SK-N-SH (cell line): ENCODE results near the gene TCF7L2. TPM values are rescaled to one million over a fixed set of nuclear protein-coding genes. Genes with fewer than 3 reads are reported as not detected.

Source experiments
- CTCF ChIA-PET: fragments of 300-600, 350-600 bp; formaldehyde crosslinking; extraction: SDS; loops from one replicate; lab custom pipeline; 2021; lab: Yijun Ruan, JAX
- POLR2A ChIA-PET: fragments of 350-600 bp; sonication (Branson Sonifier 250); formaldehyde crosslinking; extraction: SDS; loops from one replicate; lab custom pipeline; 2020; ENCODE audit warnings: antibody characterized with exemption, inconsistent platforms; lab: Yijun Ruan, JAX
- DNase-seq: peaks from one replicate; pipeline ENCODE4 v3.0.0; 2012
- H2AFZ ChIP-seq: fragments of 200-600 bp; sonication (generic); 2 replicates; pipeline ENCODE4 v1.8.1; 2016; ENCODE audit warnings: antibody characterized with exemption, mild to moderate bottlenecking, low read depth
- H3F3A ChIP-seq: fragments of 200-600 bp; sonication (generic); replicated peaks from 2 replicates; pipeline ENCODE3; 2016; ENCODE audit warnings: antibody characterized with exemption, mild to moderate bottlenecking; ENCODE audit not compliant: insufficient read depth
- H3K27ac ChIP-seq, 2 experiments: fragments of 200-500 bp in 1 of 2; fragments of 200-600 bp in 1 of 2; sonication (Bioruptor generic) in 1 of 2; sonication (generic), shearing (Covaris generic) in 1 of 2; 2 replicates each; pipeline versions ENCODE4 v1.5.1 to v1.6.1; 2014 to 2016; ENCODE audit warnings: low read depth in 2 of 2, inconsistent platforms in 1 of 2, low read length in 1 of 2, mild to moderate bottlenecking in 1 of 2, mixed read lengths in 1 of 2
- H3K27me3 ChIP-seq: fragments of 200-600 bp; sonication (generic), shearing (Covaris generic); 2 replicates; pipeline ENCODE4 v1.6.1; 2016; ENCODE audit warnings: mixed run types; ENCODE audit not compliant: insufficient read depth
- H3K36me3 ChIP-seq, 2 experiments: fragments of 200-500 bp in 1 of 2; fragments of 200-600 bp in 1 of 2; sonication (Bioruptor generic) in 1 of 2; sonication (generic) in 1 of 2; replicated peaks in 1 of 2; 2 replicates each; pipeline versions ENCODE3 to v1.5.1; 2014 to 2016; ENCODE audit warnings: low read length in 1 of 2, mild to moderate bottlenecking in 1 of 2; ENCODE audit not compliant: insufficient read depth in 2 of 2, control insufficient read depth in 1 of 2
- H3K4me1 ChIP-seq, 2 experiments: fragments of 200-500 bp in 1 of 2; fragments of 200-600 bp in 1 of 2; sonication (Bioruptor generic) in 1 of 2; sonication (generic), shearing (Covaris generic) in 1 of 2; 2 replicates each; pipeline versions ENCODE4 v1.5.1 to v1.6.1; 2014 to 2016; ENCODE audit warnings: low read depth in 1 of 2, low read length in 1 of 2, mixed run types in 1 of 2; ENCODE audit not compliant: insufficient read depth in 2 of 2, control insufficient read depth in 1 of 2
- H3K4me2 ChIP-seq: fragments of 200-600 bp; sonication (generic), shearing (Covaris generic); 2 replicates; pipeline ENCODE4 v1.6.1; 2017; ENCODE audit warnings: mixed run types
- H3K4me3 ChIP-seq, 2 experiments: fragments of 200-500 bp in 1 of 2; fragments of 200-600 bp in 1 of 2; sonication (Bioruptor generic) in 1 of 2; sonication (generic), shearing (Covaris generic) in 1 of 2; 2 replicates each; pipeline versions ENCODE4 v1.5.1 to v1.8.1; 2014 to 2016; ENCODE audit warnings: low read depth in 2 of 2, inconsistent platforms in 1 of 2, low read length in 1 of 2, mild to moderate bottlenecking in 1 of 2, mixed read lengths in 1 of 2, moderate library complexity in 1 of 2
- H3K79me2 ChIP-seq: fragments of 200-600 bp; sonication (generic); 2 replicates; pipeline ENCODE4 v1.8.1; 2017; ENCODE audit warnings: mild to moderate bottlenecking; ENCODE audit not compliant: insufficient read depth
- H3K9ac ChIP-seq: fragments of 200-600 bp; sonication (generic); 2 replicates; pipeline ENCODE4 v1.6.1; 2017; ENCODE audit warnings: mixed run types
- H3K9me2 ChIP-seq: fragments of 200-600 bp; sonication (generic); 2 replicates; pipeline ENCODE4 v1.6.1; 2017; ENCODE audit warnings: mixed run types
- H3K9me3 ChIP-seq: fragments of 200-600 bp; sonication (generic); 2 replicates; pipeline ENCODE4 v1.6.1; 2017; ENCODE audit warnings: mixed run types, mild to moderate bottlenecking, moderate library complexity
- H4K20me1 ChIP-seq: fragments of 200-600 bp; sonication (generic); 2 replicates; pipeline ENCODE4 v1.6.1; 2017; ENCODE audit warnings: mild to moderate bottlenecking, mixed run types; ENCODE audit not compliant: insufficient read depth
- ELF1 ChIP-seq: IDR thresholded peaks from 2 replicates; pipeline ENCODE4 v1.4.0; 2012
- EZH2phosphoT487 ChIP-seq: fragments of 200-600 bp; sonication (generic); IDR thresholded peaks from 2 replicates; pipeline ENCODE4 v1.6.1; 2017; ENCODE audit warnings: low read depth, mixed run types, mild to moderate bottlenecking, antibody characterized with exemption, moderate library complexity, borderline replicate concordance
- FOSL2 ChIP-seq: IDR thresholded peaks from 2 replicates; pipeline ENCODE4 v1.4.0; 2012; ENCODE audit warnings: low read depth, mild to moderate bottlenecking, moderate library complexity, borderline replicate concordance
- GABPA ChIP-seq: IDR thresholded peaks from 2 replicates; pipeline ENCODE4 v1.4.0; 2012; ENCODE audit warnings: low read depth, mild to moderate bottlenecking
- GATA2 ChIP-seq: sonication (generic); formaldehyde crosslinking; IDR thresholded peaks from 2 replicates; pipeline ENCODE4 v1.5.0; 2020; ENCODE audit warnings: mild to moderate bottlenecking, missing genetic modification reagents
- JUND ChIP-seq: IDR thresholded peaks from 2 replicates; pipeline ENCODE4 v1.4.0; 2012
- MEF2A ChIP-seq: IDR thresholded peaks from 2 replicates; pipeline ENCODE4 v1.4.0; 2012; ENCODE audit warnings: low read depth, borderline replicate concordance
- MXI1 ChIP-seq: IDR thresholded peaks from 2 replicates; pipeline ENCODE4 v1.6.1; 2012; ENCODE audit warnings: mild to moderate bottlenecking, low read depth, low read length, improper control_type of control experiment
- NFIC ChIP-seq: IDR thresholded peaks from 2 replicates; pipeline ENCODE4 v1.4.0; 2012; ENCODE audit warnings: borderline replicate concordance
- NRF1 ChIP-seq: IDR thresholded peaks from 2 replicates; pipeline ENCODE4 v1.6.1; 2012; ENCODE audit warnings: low read depth, mild to moderate bottlenecking, low read length
- POLR2AphosphoS5 ChIP-seq: IDR thresholded peaks from 2 replicates; pipeline ENCODE4 v1.6.1; 2012; ENCODE audit warnings: low read depth, low read length
- RAD21 ChIP-seq: IDR thresholded peaks from 2 replicates; pipeline ENCODE4 v1.6.1; 2012; ENCODE audit warnings: mild to moderate bottlenecking, low read length
- RXRA ChIP-seq: IDR thresholded peaks from 2 replicates; pipeline ENCODE4 v1.4.0; 2012; ENCODE audit warnings: low read depth, mild to moderate bottlenecking, borderline replicate concordance
- SMC3 ChIP-seq: IDR thresholded peaks from 2 replicates; pipeline ENCODE4 v1.6.1; 2012; ENCODE audit warnings: low read depth, low read length, improper control_type of control experiment
- TAF1 ChIP-seq: IDR thresholded peaks from 2 replicates; pipeline ENCODE4 v1.6.1; 2012; ENCODE audit warnings: low read depth, mild to moderate bottlenecking, low read length, moderate library complexity, borderline replicate concordance
- TCF12 ChIP-seq: IDR thresholded peaks from 2 replicates; pipeline ENCODE4 v1.4.0; 2012
- WGBS: methylation state at CpG from one replicate; pipeline ENCODE4 v1.1.6; 2017; ENCODE audit warnings: low lambda C conversion rate; 5-methylcytosine and 5-hydroxymethylcytosine counted together
- polyA plus RNA-seq, 3 experiments: library from polyadenylated mRNA; depleted of rRNA; stranded (reverse); fragments of >200 nt; gene quantifications; 2 replicates each; pipeline ENCODE4 v1.2.3, GENCODE V29; 2012
- TF ChIP-seq, protein P1 (sequence below): IDR thresholded peaks from 2 replicates; pipeline ENCODE4; 2012
- TF ChIP-seq, protein P2 (sequence below): IDR thresholded peaks from 2 replicates; pipeline ENCODE4 v1.6.1; 2012; ENCODE audit warnings: mild to moderate bottlenecking, low read depth, low read length, moderate library complexity
- TF ChIP-seq, protein P3 (sequence below): IDR thresholded peaks from 2 replicates; pipeline ENCODE4 v1.4.0; 2012; ENCODE audit warnings: low read depth

The TCF7L2 gene
- polyA plus RNA-seq, 1 of the 3 experiments (the other 2 are of a cell fraction), result 10.2 TPM

DNA sequence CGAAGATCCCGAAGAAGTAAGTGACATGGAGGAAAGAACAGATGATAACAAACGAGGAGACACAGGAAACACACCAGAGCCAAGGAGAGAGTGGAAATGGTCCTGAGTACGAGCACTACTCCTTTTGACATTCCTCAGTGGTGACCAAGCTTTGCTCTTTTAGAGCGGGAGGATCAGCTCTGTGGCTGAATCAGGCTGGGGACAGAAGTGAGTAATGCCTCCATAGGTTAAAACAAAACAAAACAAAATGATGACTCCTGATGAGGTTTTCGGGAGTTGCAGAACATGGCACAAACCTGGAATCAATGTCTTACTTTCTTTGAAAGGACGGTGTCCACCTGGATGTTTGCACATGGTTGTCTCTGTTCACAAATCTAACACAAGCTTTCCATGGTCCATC, 30.3 kb upstream of the TCF7L2 start:
- no peaks in the 10 kb centered on the region for H3K9me3 ChIP-seq
- no peaks in the 10 kb centered on the region for H4K20me1 ChIP-seq
- no peaks in the 10 kb centered on the region for H3K4me1 ChIP-seq
- no peak for DNase-seq
- H3K4me3 ChIP-seq, result no peak overlapping the region
- TF ChIP-seq SMC3 (no peak), TCF12 (peak; percentile 56; the same call in 1 of the 2 replicates), JUND (peak; percentile 44; the same call in 1 of the 2 replicates), FOSL2 (peak; percentile 73)
- TF ChIP-seq, protein P1, sequence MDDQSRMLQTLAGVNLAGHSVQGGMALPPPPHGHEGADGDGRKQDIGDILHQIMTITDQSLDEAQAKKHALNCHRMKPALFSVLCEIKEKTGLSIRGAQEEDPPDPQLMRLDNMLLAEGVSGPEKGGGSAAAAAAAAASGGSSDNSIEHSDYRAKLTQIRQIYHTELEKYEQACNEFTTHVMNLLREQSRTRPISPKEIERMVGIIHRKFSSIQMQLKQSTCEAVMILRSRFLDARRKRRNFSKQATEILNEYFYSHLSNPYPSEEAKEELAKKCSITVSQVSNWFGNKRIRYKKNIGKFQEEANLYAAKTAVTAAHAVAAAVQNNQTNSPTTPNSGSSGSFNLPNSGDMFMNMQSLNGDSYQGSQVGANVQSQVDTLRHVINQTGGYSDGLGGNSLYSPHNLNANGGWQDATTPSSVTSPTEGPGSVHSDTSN, result peak; percentile 29; the same call in 1 of the 2 replicates
- CTCF ChIA-PET, result no interaction called here
- POLR2A ChIA-PET, result no interaction called here
- 0 out of 2 replicates have a peak overlapping the region, but pooled peaks have one; percentile 3 for H3K4me2 ChIP-seq
- no peaks in the 10 kb centered on the region for H3K36me3 ChIP-seq
- H3F3A ChIP-seq, result no peaks in the 10 kb centered on the region
- no peaks in the 10 kb centered on the region for H3K27me3 ChIP-seq
- no peaks in the 10 kb centered on the region for H3K79me2 ChIP-seq
- no peaks in the 10 kb centered on the region for H3K9me2 ChIP-seq
- WGBS, result 41% methylated on average over 7 of the region's 7 CpGs
- no peak overlapping the region for H2AFZ ChIP-seq
- no peak overlapping the region for H3K9ac ChIP-seq
- H3K27ac ChIP-seq, result no peak overlapping the region; a peak in 1 of 4 replicates

DNA sequence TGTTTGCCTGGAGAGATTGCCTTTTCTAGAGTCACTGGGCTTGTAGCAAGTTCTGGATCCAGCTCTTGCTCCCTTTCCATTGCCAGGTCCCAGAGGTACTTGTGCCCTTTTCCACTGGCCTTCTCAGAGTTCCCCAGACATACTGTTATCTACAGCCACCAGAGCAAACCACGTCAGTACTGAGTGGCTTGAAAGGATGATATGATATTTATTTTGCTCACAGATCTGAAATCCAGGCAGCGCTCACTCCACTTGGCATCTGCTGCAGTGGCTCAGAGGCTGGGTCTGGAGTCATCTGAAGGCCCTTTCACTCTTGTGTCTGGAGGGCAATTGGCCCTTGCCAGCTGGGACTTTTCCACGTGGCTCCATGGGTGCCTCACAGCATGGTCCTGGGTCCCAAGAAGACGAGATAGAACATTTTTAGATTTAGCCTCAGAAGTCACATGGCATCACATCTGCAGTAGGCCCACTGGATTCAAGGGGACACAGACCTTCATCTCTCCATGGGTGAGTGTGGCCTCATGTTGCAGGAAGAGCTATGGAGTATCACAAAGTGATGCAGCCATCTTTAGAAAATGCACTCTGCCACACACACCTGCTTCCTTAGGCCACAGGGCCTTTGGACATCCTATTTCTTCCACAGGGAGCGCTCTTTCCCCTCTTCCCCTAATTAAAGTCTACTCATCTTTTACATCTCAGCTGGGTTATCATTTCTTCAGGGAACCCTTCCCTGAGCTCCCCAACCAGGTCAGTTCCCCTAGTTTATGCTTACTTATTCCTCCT, 22.9 kb upstream of the TCF7L2 start:
- Histone ChIP-seq H3K4me2 (no peak overlapping the region), H3K4me1 (no peaks in the 10 kb centered on the region), H3K9me3 (peaks cover 3% of the 10 kb centered on the region; the same call in 1 of the 2 replicates), H3K9me2 (no peaks in the 10 kb centered on the region), H3K27me3 (no peaks in the 10 kb centered on the region), H3K79me2 (no peaks in the 10 kb centered on the region), H3K36me3 (no peaks in the 10 kb centered on the region), H3K9ac (no peak overlapping the region), H3F3A (no peaks in the 10 kb centered on the region), H3K4me3 (no peak overlapping the region), H4K20me1 (no peaks in the 10 kb centered on the region), H2AFZ (no peak overlapping the region), H3K27ac (no peak overlapping the region)
- ChIA-PET POLR2A (no interaction called here), CTCF (no interaction called here)
- TF ChIP-seq MXI1, result no peak
- whole genome bisulfite sequencing, result 86% methylated on average over 5 of the region's 5 CpGs
- no peak for DNase-seq

DNA sequence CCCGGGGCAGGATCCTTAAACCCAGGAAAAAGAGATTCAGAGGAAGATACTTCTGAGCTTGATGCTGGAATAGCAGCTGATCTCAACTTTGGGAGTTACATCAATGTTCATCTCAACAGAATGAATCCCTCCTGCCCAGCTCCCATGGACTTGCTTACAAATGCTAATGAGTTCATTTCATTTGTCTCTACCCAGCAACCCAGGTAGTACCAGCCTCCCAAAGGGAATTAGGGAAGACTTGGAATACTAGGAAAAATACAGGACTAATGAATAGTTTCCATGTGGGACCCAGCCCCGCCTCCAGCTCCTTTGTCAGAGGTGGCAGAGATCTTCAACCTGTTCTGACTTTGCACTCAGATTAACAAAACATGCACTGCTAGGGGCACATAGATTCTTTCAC, 22.1 kb upstream of the TCF7L2 start:
- Histone ChIP-seq H2AFZ (no peak overlapping the region), H3K4me1 (no peaks in the 10 kb centered on the region), H3K36me3 (no peaks in the 10 kb centered on the region), H3K27me3 (no peaks in the 10 kb centered on the region), H3K9ac (no peak overlapping the region), H3K4me2 (no peak overlapping the region), H4K20me1 (no peaks in the 10 kb centered on the region), H3K27ac (no peak overlapping the region), H3K4me3 (no peak overlapping the region), H3K79me2 (no peaks in the 10 kb centered on the region), H3K9me3 (peaks cover 3% of the 10 kb centered on the region; the same call in 1 of the 2 replicates), H3F3A (no peaks in the 10 kb centered on the region), H3K9me2 (no peaks in the 10 kb centered on the region)
- POLR2A ChIA-PET, result no interaction called here
- TF ChIP-seq FOSL2, result no peak
- TF ChIP-seq, protein P2, sequence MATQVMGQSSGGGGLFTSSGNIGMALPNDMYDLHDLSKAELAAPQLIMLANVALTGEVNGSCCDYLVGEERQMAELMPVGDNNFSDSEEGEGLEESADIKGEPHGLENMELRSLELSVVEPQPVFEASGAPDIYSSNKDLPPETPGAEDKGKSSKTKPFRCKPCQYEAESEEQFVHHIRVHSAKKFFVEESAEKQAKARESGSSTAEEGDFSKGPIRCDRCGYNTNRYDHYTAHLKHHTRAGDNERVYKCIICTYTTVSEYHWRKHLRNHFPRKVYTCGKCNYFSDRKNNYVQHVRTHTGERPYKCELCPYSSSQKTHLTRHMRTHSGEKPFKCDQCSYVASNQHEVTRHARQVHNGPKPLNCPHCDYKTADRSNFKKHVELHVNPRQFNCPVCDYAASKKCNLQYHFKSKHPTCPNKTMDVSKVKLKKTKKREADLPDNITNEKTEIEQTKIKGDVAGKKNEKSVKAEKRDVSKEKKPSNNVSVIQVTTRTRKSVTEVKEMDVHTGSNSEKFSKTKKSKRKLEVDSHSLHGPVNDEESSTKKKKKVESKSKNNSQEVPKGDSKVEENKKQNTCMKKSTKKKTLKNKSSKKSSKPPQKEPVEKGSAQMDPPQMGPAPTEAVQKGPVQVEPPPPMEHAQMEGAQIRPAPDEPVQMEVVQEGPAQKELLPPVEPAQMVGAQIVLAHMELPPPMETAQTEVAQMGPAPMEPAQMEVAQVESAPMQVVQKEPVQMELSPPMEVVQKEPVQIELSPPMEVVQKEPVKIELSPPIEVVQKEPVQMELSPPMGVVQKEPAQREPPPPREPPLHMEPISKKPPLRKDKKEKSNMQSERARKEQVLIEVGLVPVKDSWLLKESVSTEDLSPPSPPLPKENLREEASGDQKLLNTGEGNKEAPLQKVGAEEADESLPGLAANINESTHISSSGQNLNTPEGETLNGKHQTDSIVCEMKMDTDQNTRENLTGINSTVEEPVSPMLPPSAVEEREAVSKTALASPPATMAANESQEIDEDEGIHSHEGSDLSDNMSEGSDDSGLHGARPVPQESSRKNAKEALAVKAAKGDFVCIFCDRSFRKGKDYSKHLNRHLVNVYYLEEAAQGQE, result no peak
- TF ChIP-seq EZH2phosphoT487, result no peak
- no peak for TF ChIP-seq MXI1
- TF ChIP-seq ELF1, result no peak
- TF ChIP-seq RAD21, result no peak
- no peak for TF ChIP-seq RXRA
- no peak for TF ChIP-seq NRF1
- TF ChIP-seq, protein P3, sequence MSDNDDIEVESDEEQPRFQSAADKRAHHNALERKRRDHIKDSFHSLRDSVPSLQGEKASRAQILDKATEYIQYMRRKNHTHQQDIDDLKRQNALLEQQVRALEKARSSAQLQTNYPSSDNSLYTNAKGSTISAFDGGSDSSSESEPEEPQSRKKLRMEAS, result no peak
- no peak for TF ChIP-seq POLR2AphosphoS5
- no peak for TF ChIP-seq NFIC
- no peak for TF ChIP-seq TAF1
- TF ChIP-seq MEF2A, result no peak
- TF ChIP-seq GABPA, result no peak
- TF ChIP-seq GATA2 (CRISPR knock-in tag), result no peak
- no peak for DNase-seq
- 55% methylated on average over 2 of the region's 2 CpGs for WGBS
- CTCF ChIA-PET, result no interaction called here
